ENCODE data around the gene IFT57. TPM values are rescaled to one million over a fixed set of nuclear protein-coding genes. Genes with fewer than 3 reads are reported as not detected.
"Not testable (repeated sequence)": the region's sequence is repeated elsewhere in the genome, so short reads cannot be mapped to it uniquely, and the experiment has no call there.

IFT57 gene
- total RNA-seq, 1 donor from 2014 or later: 77.2 TPM

GRCh38 chr3:108159865-108160264 is 62.4 kb downstream of the IFT57 start:
- peak; percentile 64 for DNase-seq (ENCODE audit: low read depth)

- DNase-seq (ENCODE audit: low read depth): no peak
These were observed 63.1 kb downstream of the IFT57 start for GRCh38 chr3:108159105-108159504.

GRCh38 chr3:108158251-108158650 is 64.0 kb downstream of the IFT57 start:
- no peak for DNase-seq (ENCODE audit: low read depth)

- no peak for DNase-seq (ENCODE audit: low read depth)
These were observed 65.0 kb downstream of the IFT57 start for GRCh38 chr3:108157273-108157672.

GRCh38 chr3:108156312-108156853 is 65.8 kb downstream of the IFT57 start:
- DNase-seq (ENCODE audit: low read depth): no peak

- DNase-seq (ENCODE audit: low read depth): not testable (repeated sequence)
These were observed 66.6 kb downstream of the IFT57 start for GRCh38 chr3:108155642-108156041.

- peak; percentile 68 for DNase-seq (ENCODE audit: low read depth)
These were observed 68.7 kb downstream of the IFT57 start for GRCh38 chr3:108153451-108153981.

- DNase-seq (ENCODE audit: low read depth): peak; percentile 61
These were observed 70.0 kb downstream of the IFT57 start for GRCh38 chr3:108152274-108152673.

GRCh38 chr3:108150200-108150599 is 72.0 kb downstream of the IFT57 start:
- DNase-seq (ENCODE audit: low read depth): no peak

GRCh38 chr3:108146139-108146538 is 76.1 kb downstream of the IFT57 start:
- DNase-seq (ENCODE audit: low read depth): no peak

GRCh38 chr3:108145578-108145977 is 76.6 kb downstream of the IFT57 start:
- DNase-seq (ENCODE audit: low read depth): no peak

GRCh38 chr3:108137460-108137814 is 84.8 kb downstream of the IFT57 start:
- DNase-seq (ENCODE audit: low read depth): peak; percentile 33

GRCh38 chr3:108136561-108137459 is 85.4 kb downstream of the IFT57 start:
- no peak for DNase-seq (ENCODE audit: low read depth)

GRCh38 chr3:108134555-108134880 is 87.7 kb downstream of the IFT57 start:
- DNase-seq (ENCODE audit: low read depth): no peak

GRCh38 chr3:108133858-108134554 is 88.2 kb downstream of the IFT57 start:
- no peak for DNase-seq (ENCODE audit: low read depth)

GRCh38 chr3:108133048-108133369 is 89.2 kb downstream of the IFT57 start:
- no peak for DNase-seq (ENCODE audit: low read depth)

GRCh38 chr3:108131475-108132134 is 90.6 kb downstream of the IFT57 start:
- DNase-seq (ENCODE audit: low read depth): no peak

- DNase-seq (ENCODE audit: low read depth): peak; percentile 98
These were observed 91.3 kb downstream of the IFT57 start for GRCh38 chr3:108130701-108131474.

GRCh38 chr3:108130236-108130635 is 92.0 kb downstream of the IFT57 start:
- no peak for DNase-seq (ENCODE audit: low read depth)

GRCh38 chr3:108127301-108127988 is 94.8 kb downstream of the IFT57 start:
- DNase-seq (ENCODE audit: low read depth): no peak

GRCh38 chr3:108126348-108126747 is 95.9 kb downstream of the IFT57 start:
- no peak for DNase-seq (ENCODE audit: low read depth)
